ENCODE results near the gene COMT. TPM values are rescaled to one million over a fixed set of nuclear protein-coding genes. Genes with fewer than 3 reads are reported as not detected.

COMT gene
- total RNA-seq, 2 experiments from 2014 or later = 90.8 to 112 TPM

GRCh38 chr22:20012741-20013331 is 71.3 kb downstream of the COMT start:
- no peak for TF ChIP-seq CTCF (conservative IDR thresholded peaks at IDR 0.05; ENCODE audit: low read length)
- no peak for TF ChIP-seq EZH2phosphoT487 (IDR thresholded peaks at IDR 0.05; ENCODE audit: borderline replicate concordance, low read depth, low read length)
- BruUV-seq (replicated peaks) = no TSS peak

GRCh38 chr22:20013382-20013871 is 71.9 kb downstream of the COMT start:
- H4K20me1 ChIP-seq (ENCODE audit: insufficient read depth, low read length) = no peaks in the 10 kb centered on the region
- no TSS peak for BruUV-seq (replicated peaks)
- H2AFZ ChIP-seq (ENCODE audit: low read length) = no peak overlapping the region
- H3K4me2 ChIP-seq (ENCODE audit: low read length) = no peak overlapping the region
- DNase-seq (ENCODE audit: low spot score) = peak; percentile 36
- H3K9me3 ChIP-seq (ENCODE audit: low read length) = no peaks in the 10 kb centered on the region
- ChIA-PET POLR2A (no interaction called here), CTCF (ENCODE audit: unreplicated experiment) (interaction anchor here (0.6 kb wide), 1 partner anchor 283 kb away, joined by 3 read pairs; no protein-coding TSS in a partner anchor)
- TF ChIP-seq CTCF (conservative IDR thresholded peaks at IDR 0.05; ENCODE audit: low read length) (peak; percentile 62), EZH2phosphoT487 (IDR thresholded peaks at IDR 0.05; ENCODE audit: borderline replicate concordance, low read depth, low read length) (no peak)
- intact Hi-C loops (cut with micrococcal nuclease; ENCODE audit: unreplicated experiment) = loop anchor here (1.0 kb wide), 1 partner anchor 43 kb away; no protein-coding TSS in a partner anchor
- no peaks in the 10 kb centered on the region for H3K36me3 ChIP-seq (ENCODE audit: insufficient read depth, low read length)
- no peaks in the 10 kb centered on the region for H3K9me2 ChIP-seq (ENCODE audit: insufficient read depth, low read length)
- H3K79me2 ChIP-seq (ENCODE audit: insufficient read depth, low read depth, low read length) = no peaks in the 10 kb centered on the region
- no peak overlapping the region for H3K4me3 ChIP-seq (ENCODE audit: low read depth, low read length, poor library complexity, severe bottlenecking)
- peaks cover 12% of the 10 kb centered on the region for H3K4me1 ChIP-seq (ENCODE audit: insufficient read depth, low read length, poor library complexity, severe bottlenecking)
- H3K27ac ChIP-seq (ENCODE audit: low read depth, low read length, poor library complexity, severe bottlenecking) = no peak overlapping the region

More at GRCh38 chr22:20012741-20013331, 71.3 kb downstream of the COMT start:
- ChIA-PET POLR2A (no interaction called here), CTCF (ENCODE audit: unreplicated experiment) (no interaction called here)
- no peaks in the 10 kb centered on the region for H3K9me2 ChIP-seq (ENCODE audit: insufficient read depth, low read length)
- no peak overlapping the region for H3K27ac ChIP-seq (ENCODE audit: low read depth, low read length, poor library complexity, severe bottlenecking)
- H3K9me3 ChIP-seq (ENCODE audit: low read length) = no peaks in the 10 kb centered on the region
- H3K36me3 ChIP-seq (ENCODE audit: insufficient read depth, low read length) = no peaks in the 10 kb centered on the region
- H4K20me1 ChIP-seq (ENCODE audit: insufficient read depth, low read length) = no peaks in the 10 kb centered on the region
- no peak overlapping the region for H3K4me2 ChIP-seq (ENCODE audit: low read length)
- H3K79me2 ChIP-seq (ENCODE audit: insufficient read depth, low read depth, low read length) = no peaks in the 10 kb centered on the region
- peaks cover 12% of the 10 kb centered on the region for H3K4me1 ChIP-seq (ENCODE audit: insufficient read depth, low read length, poor library complexity, severe bottlenecking)
- H3K4me3 ChIP-seq (ENCODE audit: low read depth, low read length, poor library complexity, severe bottlenecking) = no peak overlapping the region
- no peak for DNase-seq (ENCODE audit: low spot score)
- intact Hi-C loops (cut with micrococcal nuclease; ENCODE audit: unreplicated experiment) = loop anchor here (1.0 kb wide), 1 partner anchor 43 kb away; no protein-coding TSS in a partner anchor
- H2AFZ ChIP-seq (ENCODE audit: low read length) = no peak overlapping the region

- no TSS peak for BruUV-seq (replicated peaks)
- ChIA-PET CTCF (ENCODE audit: unreplicated experiment) (no interaction called here), POLR2A (no interaction called here)
- Histone ChIP-seq H4K20me1 (ENCODE audit: insufficient read depth, low read length) (no peaks in the 10 kb centered on the region), H3K9me3 (ENCODE audit: low read length) (no peaks in the 10 kb centered on the region), H3K79me2 (ENCODE audit: insufficient read depth, low read depth, low read length) (no peaks in the 10 kb centered on the region), H3K4me2 (ENCODE audit: low read length) (no peak overlapping the region), H3K4me3 (ENCODE audit: low read depth, low read length, poor library complexity, severe bottlenecking) (no peak overlapping the region), H3K4me1 (ENCODE audit: insufficient read depth, low read length, poor library complexity, severe bottlenecking) (peaks cover 12% of the 10 kb centered on the region), H3K27ac (ENCODE audit: low read depth, low read length, poor library complexity, severe bottlenecking) (no peak overlapping the region), H3K36me3 (ENCODE audit: insufficient read depth, low read length) (no peaks in the 10 kb centered on the region), H2AFZ (ENCODE audit: low read length) (no peak overlapping the region), H3K9me2 (ENCODE audit: insufficient read depth, low read length) (no peaks in the 10 kb centered on the region)
- TF ChIP-seq EZH2phosphoT487 (IDR thresholded peaks at IDR 0.05; ENCODE audit: borderline replicate concordance, low read depth, low read length) (no peak), CTCF (conservative IDR thresholded peaks at IDR 0.05; ENCODE audit: low read length) (no peak)
- DNase-seq (ENCODE audit: low spot score) = no peak
- intact Hi-C loops (cut with micrococcal nuclease; ENCODE audit: unreplicated experiment) = no loop called here
Measured at GRCh38 chr22:20014526-20015186, 73.1 kb downstream of the COMT start.
